Activated naive CD4-positive, alpha-beta T cell treated with anti-CD3 and anti-CD28 coated beads, Interleukin-2, amount 50 U/mL, for 24 hours (primary cell): ENCODE data around the gene CST1.
"Not testable (repeated sequence)": the region's sequence is repeated elsewhere in the genome, so short reads cannot be mapped to it uniquely, and the experiment has no call there.

Experiments used
- H3K27ac Mint-ChIP-seq: one replicate; pipeline ENCODE4 v1.8.0; 2021; ENCODE audit warnings: mild to moderate bottlenecking, mixed read lengths
- H3K27me3 Mint-ChIP-seq: one replicate; pipeline ENCODE4 v1.8.0; 2021; ENCODE audit warnings: mixed read lengths
- H3K36me3 Mint-ChIP-seq: one replicate; pipeline ENCODE4 v1.8.0; 2021; ENCODE audit warnings: mixed read lengths
- H3K4me1 Mint-ChIP-seq: one replicate; pipeline ENCODE4 v1.8.0; 2021; ENCODE audit warnings: mixed read lengths
- H3K4me3 Mint-ChIP-seq: one replicate; pipeline ENCODE4 v1.8.0; 2021; ENCODE audit warnings: mild to moderate bottlenecking, mixed read lengths
- H3K9me3 Mint-ChIP-seq: one replicate; pipeline ENCODE4 v1.8.0; 2021; ENCODE audit warnings: mixed read lengths

CST1 gene, protein sequence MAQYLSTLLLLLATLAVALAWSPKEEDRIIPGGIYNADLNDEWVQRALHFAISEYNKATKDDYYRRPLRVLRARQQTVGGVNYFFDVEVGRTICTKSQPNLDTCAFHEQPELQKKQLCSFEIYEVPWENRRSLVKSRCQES

DNA sequence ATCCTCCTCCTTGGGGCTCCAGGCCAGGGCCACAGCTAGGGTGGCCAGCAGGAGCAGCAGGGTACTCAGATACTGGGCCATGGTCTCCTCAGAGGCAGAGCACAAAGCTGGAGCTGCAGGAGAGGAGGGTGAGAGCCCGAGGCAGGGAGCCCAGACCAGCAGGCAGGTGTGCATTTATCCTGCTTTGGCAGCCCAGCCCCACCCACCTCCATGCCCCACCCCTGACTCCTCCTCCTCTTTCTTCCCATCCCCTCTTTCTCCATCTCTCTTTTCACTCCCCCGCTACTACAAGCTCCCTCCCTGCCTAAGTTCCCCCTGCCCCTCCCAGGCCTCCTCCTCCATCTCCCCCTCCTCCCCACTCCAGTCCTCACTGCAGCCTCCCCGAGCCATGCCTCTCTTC lies at the start of gene CST1:
TSS of gene CST1 (minus strand) at position 150 of the 400 bp plus-strand sequence. CDS start at position 81, 69 bp downstream.
- H3K4me1 Mint-ChIP-seq, H3K4me3 Mint-ChIP-seq, H3K27ac Mint-ChIP-seq, H3K36me3 Mint-ChIP-seq, H3K9me3 Mint-ChIP-seq, H3K27me3 Mint-ChIP-seq: not testable (repeated sequence)

- not testable (repeated sequence) for H3K9me3 Mint-ChIP-seq, H3K27ac Mint-ChIP-seq, H3K4me1 Mint-ChIP-seq, H3K4me3 Mint-ChIP-seq, H3K27me3 Mint-ChIP-seq, H3K36me3 Mint-ChIP-seq
Measured at GRCh38 chr20:23799216-23799847, 48.6 kb upstream of the CST1 start.

- peaks cover 9% of the 10 kb centered on the region for H3K27me3 Mint-ChIP-seq
- H3K27ac Mint-ChIP-seq, result no peak overlapping the region
- no peaks in the 10 kb centered on the region for H3K4me1 Mint-ChIP-seq
- no peaks in the 10 kb centered on the region for H3K9me3 Mint-ChIP-seq
- no peak overlapping the region for H3K4me3 Mint-ChIP-seq
- H3K36me3 Mint-ChIP-seq, result no peaks in the 10 kb centered on the region
Measured at GRCh38 chr20:23795526-23795925, 44.8 kb upstream of the CST1 start.

- Mint-ChIP-seq H3K4me3 (no peak overlapping the region), H3K9me3 (no peaks in the 10 kb centered on the region), H3K27ac (no peak overlapping the region), H3K27me3 (peaks cover 9% of the 10 kb centered on the region), H3K4me1 (no peaks in the 10 kb centered on the region), H3K36me3 (no peaks in the 10 kb centered on the region)
Measured at GRCh38 chr20:23794841-23795240, 44.1 kb upstream of the CST1 start.

- H3K27ac Mint-ChIP-seq, result no peak overlapping the region
- no peaks in the 10 kb centered on the region for H3K36me3 Mint-ChIP-seq
- no peak overlapping the region for H3K4me3 Mint-ChIP-seq
- H3K9me3 Mint-ChIP-seq, result no peaks in the 10 kb centered on the region
- H3K27me3 Mint-ChIP-seq, result peaks cover 9% of the 10 kb centered on the region
- H3K4me1 Mint-ChIP-seq, result no peaks in the 10 kb centered on the region
Measured at GRCh38 chr20:23794065-23794464, 43.3 kb upstream of the CST1 start.

GRCh38 chr20:23783447-23783846 lies 32.7 kb upstream of the CST1 start:
- Mint-ChIP-seq H3K4me3 (no peak overlapping the region), H3K36me3 (no peaks in the 10 kb centered on the region), H3K4me1 (no peaks in the 10 kb centered on the region), H3K27me3 (peaks cover 4% of the 10 kb centered on the region), H3K27ac (no peak overlapping the region), H3K9me3 (no peaks in the 10 kb centered on the region)

GRCh38 chr20:23782366-23782983 lies 31.7 kb upstream of the CST1 start:
- H3K9me3 Mint-ChIP-seq, result no peaks in the 10 kb centered on the region
- H3K36me3 Mint-ChIP-seq, result no peaks in the 10 kb centered on the region
- H3K4me1 Mint-ChIP-seq, result no peaks in the 10 kb centered on the region
- H3K4me3 Mint-ChIP-seq, result no peak overlapping the region
- no peak overlapping the region for H3K27ac Mint-ChIP-seq
- peaks cover 4% of the 10 kb centered on the region for H3K27me3 Mint-ChIP-seq

DNA sequence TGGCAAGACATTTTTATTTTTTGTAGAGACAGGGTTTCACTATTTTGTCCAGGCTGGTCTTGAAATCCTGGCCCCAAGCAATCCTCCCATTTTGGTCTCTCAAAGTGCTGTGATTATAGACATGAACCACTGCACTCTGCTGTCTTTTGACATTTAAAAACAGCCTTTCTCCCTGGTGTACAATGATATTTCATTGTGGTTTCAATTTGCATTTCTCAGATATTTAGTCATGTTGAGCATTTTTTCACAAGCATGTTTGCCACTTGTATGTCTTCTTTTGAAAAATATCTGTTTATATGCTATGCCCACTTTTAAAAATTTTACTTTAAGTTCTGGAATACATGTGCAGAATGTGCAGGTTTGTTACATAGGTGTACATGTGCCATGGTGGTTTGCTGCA lies 27.9 kb upstream of the CST1 start:
- not testable (repeated sequence) for H3K27ac Mint-ChIP-seq, H3K36me3 Mint-ChIP-seq, H3K9me3 Mint-ChIP-seq, H3K4me1 Mint-ChIP-seq, H3K27me3 Mint-ChIP-seq, H3K4me3 Mint-ChIP-seq

GRCh38 chr20:23777380-23777779 lies 26.6 kb upstream of the CST1 start:
- not testable (repeated sequence) for H3K27ac Mint-ChIP-seq, H3K36me3 Mint-ChIP-seq, H3K27me3 Mint-ChIP-seq, H3K9me3 Mint-ChIP-seq, H3K4me1 Mint-ChIP-seq, H3K4me3 Mint-ChIP-seq

GRCh38 chr20:23776067-23776771 lies 25.5 kb upstream of the CST1 start:
- Mint-ChIP-seq H3K4me3 (no peak overlapping the region), H3K4me1 (no peaks in the 10 kb centered on the region), H3K9me3 (no peaks in the 10 kb centered on the region), H3K36me3 (no peaks in the 10 kb centered on the region), H3K27me3 (peaks cover 6% of the 10 kb centered on the region), H3K27ac (no peak overlapping the region)

- no peaks in the 10 kb centered on the region for H3K36me3 Mint-ChIP-seq
- H3K27ac Mint-ChIP-seq, result no peak overlapping the region
- H3K27me3 Mint-ChIP-seq, result peaks cover 6% of the 10 kb centered on the region
- H3K4me3 Mint-ChIP-seq, result no peak overlapping the region
- H3K4me1 Mint-ChIP-seq, result no peaks in the 10 kb centered on the region
- no peaks in the 10 kb centered on the region for H3K9me3 Mint-ChIP-seq
Measured at GRCh38 chr20:23774081-23774480, 23.3 kb upstream of the CST1 start.

DNA sequence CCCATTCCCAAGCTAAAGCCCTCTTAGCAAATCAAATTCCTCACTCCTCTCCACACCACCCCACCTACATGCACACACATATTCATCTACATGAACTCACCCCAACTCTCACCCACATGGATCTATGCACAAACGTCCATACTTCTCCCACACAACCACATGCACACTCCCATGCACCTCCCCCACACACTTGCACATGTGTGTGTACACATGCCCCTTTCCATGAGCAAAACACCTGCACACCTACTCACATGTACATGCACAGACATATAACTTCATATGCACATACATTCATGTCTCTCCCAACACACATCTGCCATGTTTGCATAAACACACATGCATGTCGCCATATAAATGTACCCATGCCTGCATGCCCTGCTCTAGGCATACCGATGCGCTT lies 22.8 kb upstream of the CST1 start:
- Mint-ChIP-seq H3K9me3 (no peaks in the 10 kb centered on the region), H3K4me3 (no peak overlapping the region), H3K36me3 (no peaks in the 10 kb centered on the region), H3K4me1 (no peaks in the 10 kb centered on the region), H3K27ac (no peak overlapping the region), H3K27me3 (peaks cover 6% of the 10 kb centered on the region)

DNA sequence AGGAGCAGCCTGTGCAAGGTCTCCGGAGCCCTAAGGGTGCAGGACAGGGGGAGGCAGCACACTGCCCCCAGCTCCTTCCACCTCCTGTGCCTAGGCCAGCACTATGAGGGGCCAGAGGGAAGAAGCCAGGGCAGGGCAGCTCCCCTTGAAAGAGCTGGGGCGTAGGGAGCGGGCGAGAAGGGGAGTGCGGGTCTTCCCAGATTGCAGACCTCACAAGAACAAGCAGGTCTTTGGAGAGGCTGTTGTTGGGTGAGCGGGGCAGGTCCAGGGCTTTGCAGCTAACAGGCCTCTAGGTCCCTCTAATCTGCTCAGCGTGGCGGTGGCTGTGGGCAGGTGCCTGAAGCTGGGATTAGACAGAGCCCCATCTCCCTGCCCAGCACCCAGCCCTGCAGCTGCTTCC lies 22.4 kb upstream of the CST1 start:
- H3K27ac Mint-ChIP-seq, result no peak overlapping the region
- no peak overlapping the region for H3K4me3 Mint-ChIP-seq
- H3K9me3 Mint-ChIP-seq, result no peaks in the 10 kb centered on the region
- no peaks in the 10 kb centered on the region for H3K4me1 Mint-ChIP-seq
- no peaks in the 10 kb centered on the region for H3K36me3 Mint-ChIP-seq
- peaks cover 6% of the 10 kb centered on the region for H3K27me3 Mint-ChIP-seq

GRCh38 chr20:23772074-23772473 lies 21.3 kb upstream of the CST1 start:
- no peak overlapping the region for H3K27ac Mint-ChIP-seq
- H3K9me3 Mint-ChIP-seq, result no peaks in the 10 kb centered on the region
- H3K27me3 Mint-ChIP-seq, result peaks cover 4% of the 10 kb centered on the region
- H3K36me3 Mint-ChIP-seq, result no peaks in the 10 kb centered on the region
- H3K4me1 Mint-ChIP-seq, result no peaks in the 10 kb centered on the region
- no peak overlapping the region for H3K4me3 Mint-ChIP-seq

GRCh38 chr20:23770384-23770783 lies 19.6 kb upstream of the CST1 start:
- no peaks in the 10 kb centered on the region for H3K36me3 Mint-ChIP-seq
- H3K9me3 Mint-ChIP-seq, result no peaks in the 10 kb centered on the region
- peaks cover 4% of the 10 kb centered on the region for H3K27me3 Mint-ChIP-seq
- no peak overlapping the region for H3K4me3 Mint-ChIP-seq
- no peak overlapping the region for H3K27ac Mint-ChIP-seq
- H3K4me1 Mint-ChIP-seq, result no peaks in the 10 kb centered on the region

DNA sequence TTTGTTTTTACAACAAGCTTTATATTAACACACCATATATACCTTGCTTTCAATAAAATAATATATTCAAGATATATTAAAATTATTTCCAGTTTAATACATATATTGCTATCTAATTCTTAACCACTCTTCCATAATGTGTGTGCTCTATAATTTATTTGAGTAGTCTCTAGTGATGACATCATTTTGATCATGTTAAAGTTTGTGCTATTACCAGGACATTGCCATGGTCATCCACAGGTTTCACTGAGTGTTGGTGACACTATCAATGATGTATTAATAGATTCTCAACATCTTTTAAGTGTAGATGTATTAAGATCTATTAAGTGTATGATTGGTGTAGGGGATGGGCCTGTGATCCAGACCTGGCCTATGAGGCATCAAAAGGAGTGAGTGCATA lies 17.8 kb upstream of the CST1 start:
- not testable (repeated sequence) for H3K4me3 Mint-ChIP-seq, H3K27me3 Mint-ChIP-seq, H3K36me3 Mint-ChIP-seq, H3K9me3 Mint-ChIP-seq, H3K27ac Mint-ChIP-seq, H3K4me1 Mint-ChIP-seq
